HTERT RPE-1 (cell line): ENCODE results near the gene PON2.

ENCODE experiments used
- in situ Hi-C: fragments of 300-500 bp; cut with MboI; formaldehyde crosslinking; loops from 4 replicates; pipeline ENCODE4 v1.14.3; 2020; ENCODE audit warnings: low sequenced_read_pairs

Gene PON2

GRCh38 chr7:95446618-95447017, 11.8 kb upstream of the PON2 start:
- in situ Hi-C loops, result no loop called here

GRCh38 chr7:95444796-95445195, 10.0 kb upstream of the PON2 start:
- in situ Hi-C loops, result no loop called here

GRCh38 chr7:95441042-95441823, 6.4 kb upstream of the PON2 start:
- in situ Hi-C loops, result no loop called here

- in situ Hi-C loops, result no loop called here
Measured at GRCh38 chr7:95440394-95441038, 5.7 kb upstream of the PON2 start.

GRCh38 chr7:95436407-95436806, 1.6 kb upstream of the PON2 start:
- in situ Hi-C loops, result no loop called here

GRCh38 chr7:95435422-95435780, 573 bp upstream of the PON2 start:
- in situ Hi-C loops, result no loop called here

GRCh38 chr7:95433952-95434556, 774 bp downstream of the PON2 start:
- in situ Hi-C loops, result no loop called here

- in situ Hi-C loops, result no loop called here
Measured at GRCh38 chr7:95433129-95433528, 1.7 kb downstream of the PON2 start.

- in situ Hi-C loops, result no loop called here
Measured at GRCh38 chr7:95432606-95433005, 2.2 kb downstream of the PON2 start.

- in situ Hi-C loops, result no loop called here
Measured at GRCh38 chr7:95430864-95431263, 4.0 kb downstream of the PON2 start.

GRCh38 chr7:95429241-95429990, 5.4 kb downstream of the PON2 start:
- in situ Hi-C loops, result no loop called here

- in situ Hi-C loops, result no loop called here
Measured at GRCh38 chr7:95427914-95428516, 6.8 kb downstream of the PON2 start.

- in situ Hi-C loops, result no loop called here
Measured at GRCh38 chr7:95427166-95427565, 7.7 kb downstream of the PON2 start.

- in situ Hi-C loops, result no loop called here
Measured at GRCh38 chr7:95425694-95426093, 9.1 kb downstream of the PON2 start.

- in situ Hi-C loops, result no loop called here
Measured at GRCh38 chr7:95424716-95425115, 10.1 kb downstream of the PON2 start.

GRCh38 chr7:95421847-95422444, 12.9 kb downstream of the PON2 start:
- in situ Hi-C loops, result no loop called here

- in situ Hi-C loops, result no loop called here
Measured at GRCh38 chr7:95421000-95421846, 13.6 kb downstream of the PON2 start.

- in situ Hi-C loops, result no loop called here
Measured at GRCh38 chr7:95412075-95412474, 22.8 kb downstream of the PON2 start.

GRCh38 chr7:95411666-95412065, 23.2 kb downstream of the PON2 start:
- in situ Hi-C loops, result no loop called here

- in situ Hi-C loops, result no loop called here
Measured at GRCh38 chr7:95411036-95411435, 23.8 kb downstream of the PON2 start.
